ENCODE measurements around the gene UBA52.

DNA sequence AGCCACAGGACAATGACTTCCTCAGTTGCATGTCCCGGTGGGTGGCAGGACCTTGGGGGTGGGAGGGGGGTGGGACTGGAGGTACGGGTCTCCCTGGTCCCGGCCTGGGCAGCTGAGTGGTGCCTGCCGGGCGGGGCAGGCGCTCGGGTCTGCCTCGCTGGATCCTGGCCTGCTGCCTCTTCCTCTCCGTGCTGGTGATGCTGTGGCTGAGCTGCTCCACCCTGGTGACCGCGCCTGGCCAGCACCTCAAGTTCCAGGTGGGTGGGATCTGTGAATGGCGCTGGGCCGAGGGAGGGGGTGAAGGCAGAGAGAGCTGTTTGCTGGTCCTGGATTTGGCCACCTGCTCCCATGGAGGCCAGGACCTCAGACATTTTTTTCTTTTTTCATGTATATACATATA lies 46.6 kb downstream of the UBA52 start:
- TF ChIP-seq ZNF384 (IDR thresholded peaks at IDR 0.05) (no peak), FOXM1 (IDR thresholded peaks at IDR 0.05; ENCODE audit: borderline replicate concordance) (no peak), TARDBP (IDR thresholded peaks at IDR 0.05) (no peak), PKNOX1 (IDR thresholded peaks at IDR 0.05) (no peak), CTBP1 (IDR thresholded peaks at IDR 0.05; ENCODE audit: borderline replicate concordance) (no peak), SP1 (IDR thresholded peaks at IDR 0.05) (no peak), ELF4 (IDR thresholded peaks at IDR 0.05) (no peak), FOXA1 (IDR thresholded peaks at IDR 0.05) (no peak), SUZ12 (IDR thresholded peaks at IDR 0.05) (no peak), L3MBTL2 (conservative IDR thresholded peaks at IDR 0.05) (no peak)

Data from HEK293T (cell line).